NT2/D1 (cell line): ENCODE measurements around the gene ATP1B4.
"Not testable (repeated sequence)": the region's sequence is repeated elsewhere in the genome, so short reads cannot be mapped to it uniquely, and the experiment has no call there.

Experiments used
- DNase-seq: peaks from one replicate; pipeline ENCODE4 v3.0.0-alpha.2; 2011; ENCODE audit warnings: low read depth, low spot score
- H3K27me3 ChIP-seq: 2 replicates; pipeline ENCODE4 v1.6.0; 2011; ENCODE audit warnings: mild to moderate bottlenecking; ENCODE audit not compliant: insufficient read length, insufficient read depth
- H3K36me3 ChIP-seq: 2 replicates; pipeline ENCODE4 v1.6.1; 2011; ENCODE audit warnings: mild to moderate bottlenecking, low read length, mixed read lengths; ENCODE audit not compliant: insufficient read depth, insufficient read length
- H3K4me1 ChIP-seq: 2 replicates; pipeline ENCODE4 v1.5.1; 2011; ENCODE audit not compliant: insufficient read depth, insufficient read length
- H3K4me3 ChIP-seq: 2 replicates; pipeline ENCODE4 v1.5.1; 2011; ENCODE audit warnings: low read depth; ENCODE audit not compliant: insufficient read length
- H3K9ac ChIP-seq: 2 replicates; pipeline ENCODE4 v1.6.0; 2011; ENCODE audit warnings: low read depth; ENCODE audit not compliant: insufficient read length
- H3K9me3 ChIP-seq: 2 replicates; pipeline ENCODE4 v1.5.1; 2011; ENCODE audit warnings: mild to moderate bottlenecking, low read length; ENCODE audit not compliant: insufficient read depth
- SUZ12 ChIP-seq: IDR thresholded peaks from 2 replicates; pipeline ENCODE4 v1.6.1; 2011; ENCODE audit not compliant: insufficient read length, insufficient read depth; ENCODE audit errors: extremely low read depth
- YY1 ChIP-seq: IDR thresholded peaks from 2 replicates; pipeline ENCODE4 v1.6.1; 2011; ENCODE audit not compliant: insufficient read length, insufficient read depth
- ZNF274 ChIP-seq: IDR thresholded peaks from 2 replicates; pipeline ENCODE4 v1.6.1; 2011; ENCODE audit warnings: mild to moderate bottlenecking, low read depth, low read length

ATP1B4 gene

GRCh38 chrX:120334151-120334550, 27.7 kb upstream of the ATP1B4 start:
- H3K27me3 ChIP-seq: no peaks in the 10 kb centered on the region
- H3K9me3 ChIP-seq: peaks cover 19% of the 10 kb centered on the region; the same call in 1 of the 2 replicates
- H3K4me1 ChIP-seq: peaks cover 2% of the 10 kb centered on the region
- DNase-seq: no peak
- no peaks in the 10 kb centered on the region for H3K36me3 ChIP-seq
- no peak overlapping the region for H3K4me3 ChIP-seq
- TF ChIP-seq ZNF274: no peak
- TF ChIP-seq SUZ12: no peak
- TF ChIP-seq YY1: no peak
- no peak overlapping the region for H3K9ac ChIP-seq

GRCh38 chrX:120334603-120335002, 27.3 kb upstream of the ATP1B4 start:
- peaks cover 21% of the 10 kb centered on the region; the same call in 1 of the 2 replicates for H3K9me3 ChIP-seq
- H3K27me3 ChIP-seq: no peaks in the 10 kb centered on the region
- TF ChIP-seq YY1 (no peak), ZNF274 (no peak), SUZ12 (no peak)
- no peaks in the 10 kb centered on the region for H3K36me3 ChIP-seq
- H3K4me3 ChIP-seq: no peak overlapping the region
- H3K9ac ChIP-seq: no peak overlapping the region
- DNase-seq: no peak
- H3K4me1 ChIP-seq: peaks cover 2% of the 10 kb centered on the region

- Histone ChIP-seq H3K9ac (no peak overlapping the region), H3K27me3 (no peaks in the 10 kb centered on the region), H3K36me3 (no peaks in the 10 kb centered on the region), H3K4me3 (no peak overlapping the region), H3K9me3 (peaks cover 26% of the 10 kb centered on the region; the same call in 1 of the 2 replicates), H3K4me1 (peaks cover 2% of the 10 kb centered on the region)
- no peak for DNase-seq
- TF ChIP-seq YY1: no peak
- TF ChIP-seq ZNF274: no peak
- TF ChIP-seq SUZ12: no peak
Observed at GRCh38 chrX:120335289-120335688, 26.6 kb upstream of the ATP1B4 start.

- H3K4me1 ChIP-seq: peaks cover 2% of the 10 kb centered on the region
- no peak overlapping the region for H3K4me3 ChIP-seq
- peaks cover 26% of the 10 kb centered on the region; the same call in 1 of the 2 replicates for H3K9me3 ChIP-seq
- H3K36me3 ChIP-seq: no peaks in the 10 kb centered on the region
- no peaks in the 10 kb centered on the region for H3K27me3 ChIP-seq
- TF ChIP-seq ZNF274 (no peak), YY1 (no peak), SUZ12 (no peak)
- H3K9ac ChIP-seq: no peak overlapping the region
- DNase-seq: no peak
Observed at GRCh38 chrX:120336899-120337298, 25.0 kb upstream of the ATP1B4 start.

- H3K9ac ChIP-seq, H3K27me3 ChIP-seq, H3K36me3 ChIP-seq, H3K4me3 ChIP-seq, DNase-seq, H3K4me1 ChIP-seq: not testable (repeated sequence)
- H3K9me3 ChIP-seq: peaks cover 17% of the 10 kb centered on the region; the same call in 1 of the 2 replicates
Observed at GRCh38 chrX:120344566-120344965, 17.3 kb upstream of the ATP1B4 start.

- Histone ChIP-seq H3K9ac (no peak overlapping the region), H3K4me3 (no peak overlapping the region), H3K9me3 (no peaks in the 10 kb centered on the region), H3K27me3 (no peaks in the 10 kb centered on the region), H3K4me1 (no peaks in the 10 kb centered on the region), H3K36me3 (no peaks in the 10 kb centered on the region)
- no peak for TF ChIP-seq SUZ12
- no peak for TF ChIP-seq YY1
- no peak for TF ChIP-seq ZNF274
- DNase-seq: no peak
Observed at GRCh38 chrX:120350450-120351138, 11.3 kb upstream of the ATP1B4 start.

GRCh38 chrX:120356084-120356483, 5.8 kb upstream of the ATP1B4 start:
- Histone ChIP-seq H3K4me1 (no peaks in the 10 kb centered on the region), H3K4me3 (no peak overlapping the region), H3K27me3 (no peaks in the 10 kb centered on the region), H3K9ac (no peak overlapping the region), H3K36me3 (no peaks in the 10 kb centered on the region), H3K9me3 (no peaks in the 10 kb centered on the region)
- DNase-seq: no peak
- TF ChIP-seq YY1 (no peak), SUZ12 (no peak), ZNF274 (no peak)

GRCh38 chrX:120357186-120357585, 4.7 kb upstream of the ATP1B4 start:
- Histone ChIP-seq H3K4me3 (no peak overlapping the region), H3K9ac (no peak overlapping the region), H3K36me3 (no peaks in the 10 kb centered on the region), H3K9me3 (no peaks in the 10 kb centered on the region), H3K4me1 (no peaks in the 10 kb centered on the region), H3K27me3 (no peaks in the 10 kb centered on the region)
- DNase-seq: no peak
- TF ChIP-seq SUZ12 (no peak), YY1 (no peak), ZNF274 (no peak)
